ENCODE measurements around the gene SCARF2.

DNA sequence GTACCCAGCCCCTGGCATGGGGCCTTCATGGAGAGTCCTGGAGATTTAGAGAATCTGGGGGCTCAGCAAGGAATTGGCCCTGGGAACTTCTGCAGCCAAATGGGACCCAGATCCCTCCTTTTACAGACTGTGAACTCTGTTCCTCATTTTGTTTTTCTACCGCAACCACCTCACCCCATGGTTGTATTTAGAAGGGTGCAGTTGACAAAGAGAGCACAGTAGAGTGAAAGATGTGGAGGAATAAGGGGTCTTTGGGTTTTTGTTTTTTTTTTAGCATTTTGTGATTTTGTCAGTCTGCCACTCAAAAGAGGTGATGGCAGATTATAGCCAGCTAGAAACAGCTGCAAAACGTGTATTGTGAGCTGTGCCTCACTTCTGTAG is 41.7 kb downstream of the SCARF2 start:
- TF ChIP-seq, protein P1, sequence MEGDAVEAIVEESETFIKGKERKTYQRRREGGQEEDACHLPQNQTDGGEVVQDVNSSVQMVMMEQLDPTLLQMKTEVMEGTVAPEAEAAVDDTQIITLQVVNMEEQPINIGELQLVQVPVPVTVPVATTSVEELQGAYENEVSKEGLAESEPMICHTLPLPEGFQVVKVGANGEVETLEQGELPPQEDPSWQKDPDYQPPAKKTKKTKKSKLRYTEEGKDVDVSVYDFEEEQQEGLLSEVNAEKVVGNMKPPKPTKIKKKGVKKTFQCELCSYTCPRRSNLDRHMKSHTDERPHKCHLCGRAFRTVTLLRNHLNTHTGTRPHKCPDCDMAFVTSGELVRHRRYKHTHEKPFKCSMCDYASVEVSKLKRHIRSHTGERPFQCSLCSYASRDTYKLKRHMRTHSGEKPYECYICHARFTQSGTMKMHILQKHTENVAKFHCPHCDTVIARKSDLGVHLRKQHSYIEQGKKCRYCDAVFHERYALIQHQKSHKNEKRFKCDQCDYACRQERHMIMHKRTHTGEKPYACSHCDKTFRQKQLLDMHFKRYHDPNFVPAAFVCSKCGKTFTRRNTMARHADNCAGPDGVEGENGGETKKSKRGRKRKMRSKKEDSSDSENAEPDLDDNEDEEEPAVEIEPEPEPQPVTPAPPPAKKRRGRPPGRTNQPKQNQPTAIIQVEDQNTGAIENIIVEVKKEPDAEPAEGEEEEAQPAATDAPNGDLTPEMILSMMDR (IDR thresholded peaks at IDR 0.05), result no peak
- no peak for TF ChIP-seq POLR2A (IDR thresholded peaks at IDR 0.05)
